ENCODE measurements around the gene CHD5. TPM values are rescaled to one million over a fixed set of nuclear protein-coding genes. Genes with fewer than 3 reads are reported as not detected.

The CHD5 gene
- total RNA-seq, 3 donors from 2014 or later, result 0.27 to 0.61 (median 0.34) TPM

- DNase-seq, result no peak
- H3K4me3 Mint-ChIP-seq, result no peak overlapping the region
Measured at GRCh38 chr1:6105763-6106162, 74.4 kb downstream of the CHD5 start.

GRCh38 chr1:6105218-6105679 is 74.9 kb downstream of the CHD5 start:
- Mint-ChIP-seq H3K4me3 (no peak overlapping the region), H3K9me3 (no peaks in the 10 kb centered on the region), H3K27me3 (ENCODE audit: low read depth) (peaks cover 5% of the 10 kb centered on the region), H3K4me1 (ENCODE audit: low read depth) (no peaks in the 10 kb centered on the region), H3K36me3 (ENCODE audit: insufficient read depth) (no peaks in the 10 kb centered on the region)
- no peak for ATAC-seq
- DNase-seq, result no peak

More at GRCh38 chr1:6105763-6106162, 74.4 kb downstream of the CHD5 start:
- ATAC-seq, result no peak
- Mint-ChIP-seq H3K36me3 (ENCODE audit: insufficient read depth) (no peaks in the 10 kb centered on the region), H3K27me3 (ENCODE audit: low read depth) (peaks cover 6% of the 10 kb centered on the region), H3K4me1 (ENCODE audit: low read depth) (no peaks in the 10 kb centered on the region), H3K9me3 (no peaks in the 10 kb centered on the region)

- H3K36me3 Mint-ChIP-seq (ENCODE audit: insufficient read depth), result no peaks in the 10 kb centered on the region
- H3K4me1 Mint-ChIP-seq (ENCODE audit: low read depth), result no peaks in the 10 kb centered on the region
- H3K9me3 Mint-ChIP-seq, result no peaks in the 10 kb centered on the region
- H3K4me3 Mint-ChIP-seq, result no peak overlapping the region
- DNase-seq, result no peak
- peaks cover 4% of the 10 kb centered on the region for H3K27me3 Mint-ChIP-seq (ENCODE audit: low read depth)
- ATAC-seq, result no peak
Measured at GRCh38 chr1:6104631-6105030, 75.5 kb downstream of the CHD5 start.

- H3K27me3 Mint-ChIP-seq (ENCODE audit: low read depth), result peaks cover 4% of the 10 kb centered on the region
- H3K9me3 Mint-ChIP-seq, result no peaks in the 10 kb centered on the region
- ATAC-seq, result no peak
- H3K36me3 Mint-ChIP-seq (ENCODE audit: insufficient read depth), result no peaks in the 10 kb centered on the region
- no peak for DNase-seq
- H3K4me1 Mint-ChIP-seq (ENCODE audit: low read depth), result no peaks in the 10 kb centered on the region
- no peak overlapping the region for H3K4me3 Mint-ChIP-seq
Measured at GRCh38 chr1:6103854-6104530, 76.1 kb downstream of the CHD5 start.

GRCh38 chr1:6103111-6103853 is 76.8 kb downstream of the CHD5 start:
- ATAC-seq, result no peak
- Mint-ChIP-seq H3K4me3 (no peak overlapping the region), H3K27me3 (ENCODE audit: low read depth) (peaks cover under 1% of the 10 kb centered on the region), H3K9me3 (no peaks in the 10 kb centered on the region), H3K36me3 (ENCODE audit: insufficient read depth) (peaks cover 4% of the 10 kb centered on the region), H3K4me1 (ENCODE audit: low read depth) (no peaks in the 10 kb centered on the region)
- no peak for DNase-seq

- Mint-ChIP-seq H3K27me3 (ENCODE audit: low read depth) (no peaks in the 10 kb centered on the region), H3K36me3 (ENCODE audit: insufficient read depth) (peaks cover 7% of the 10 kb centered on the region), H3K4me3 (no peak overlapping the region), H3K9me3 (no peaks in the 10 kb centered on the region), H3K4me1 (ENCODE audit: low read depth) (no peaks in the 10 kb centered on the region)
- ATAC-seq, result no peak
- no peak for DNase-seq
Measured at GRCh38 chr1:6102532-6102845, 77.6 kb downstream of the CHD5 start.

GRCh38 chr1:6101826-6102531 is 78.1 kb downstream of the CHD5 start:
- Mint-ChIP-seq H3K4me3 (no peak overlapping the region), H3K27me3 (ENCODE audit: low read depth) (no peaks in the 10 kb centered on the region), H3K36me3 (ENCODE audit: insufficient read depth) (peaks cover 9% of the 10 kb centered on the region), H3K4me1 (ENCODE audit: low read depth) (no peaks in the 10 kb centered on the region), H3K9me3 (no peaks in the 10 kb centered on the region)
- ATAC-seq (peak in 1 of 2 donors; percentile 12), DNase-seq (no peak)

GRCh38 chr1:6100861-6101783 is 79.0 kb downstream of the CHD5 start:
- Mint-ChIP-seq H3K4me3 (no peak overlapping the region), H3K9me3 (no peaks in the 10 kb centered on the region), H3K4me1 (ENCODE audit: low read depth) (no peaks in the 10 kb centered on the region), H3K27me3 (ENCODE audit: low read depth) (no peaks in the 10 kb centered on the region), H3K36me3 (ENCODE audit: insufficient read depth) (peaks cover 9% of the 10 kb centered on the region)
- ATAC-seq, result no peak
- DNase-seq, result no peak

- no peaks in the 10 kb centered on the region for H3K9me3 Mint-ChIP-seq
- no peaks in the 10 kb centered on the region for H3K27me3 Mint-ChIP-seq (ENCODE audit: low read depth)
- ATAC-seq, result peak; percentile 21 to 32
- H3K4me1 Mint-ChIP-seq (ENCODE audit: low read depth), result no peaks in the 10 kb centered on the region
- no peak for DNase-seq
- H3K4me3 Mint-ChIP-seq, result no peak overlapping the region
- peaks cover 9% of the 10 kb centered on the region for H3K36me3 Mint-ChIP-seq (ENCODE audit: insufficient read depth)
Measured at GRCh38 chr1:6099787-6100765, 80.0 kb downstream of the CHD5 start.

- Mint-ChIP-seq H3K27me3 (ENCODE audit: low read depth) (no peaks in the 10 kb centered on the region), H3K4me3 (no peak overlapping the region), H3K36me3 (ENCODE audit: insufficient read depth) (peaks cover 10% of the 10 kb centered on the region), H3K9me3 (no peaks in the 10 kb centered on the region), H3K4me1 (ENCODE audit: low read depth) (no peaks in the 10 kb centered on the region)
- DNase-seq, result no peak
- ATAC-seq, result no peak
Measured at GRCh38 chr1:6099297-6099696, 80.8 kb downstream of the CHD5 start.

- Mint-ChIP-seq H3K27me3 (ENCODE audit: low read depth) (no peaks in the 10 kb centered on the region), H3K4me1 (ENCODE audit: low read depth) (no peaks in the 10 kb centered on the region), H3K9me3 (no peaks in the 10 kb centered on the region), H3K36me3 (ENCODE audit: insufficient read depth) (peaks cover 17% of the 10 kb centered on the region), H3K4me3 (no peak overlapping the region)
- ATAC-seq (no peak), DNase-seq (no peak)
Measured at GRCh38 chr1:6098303-6099215, 81.6 kb downstream of the CHD5 start.

GRCh38 chr1:6097824-6098223 is 82.3 kb downstream of the CHD5 start:
- H3K4me1 Mint-ChIP-seq (ENCODE audit: low read depth), result no peaks in the 10 kb centered on the region
- DNase-seq, result no peak
- H3K36me3 Mint-ChIP-seq (ENCODE audit: insufficient read depth), result peaks cover 19% of the 10 kb centered on the region
- no peak overlapping the region for H3K4me3 Mint-ChIP-seq
- no peaks in the 10 kb centered on the region for H3K27me3 Mint-ChIP-seq (ENCODE audit: low read depth)
- ATAC-seq, result no peak
- H3K9me3 Mint-ChIP-seq, result no peaks in the 10 kb centered on the region
